Breast epithelium (tissue), 3 donors: ENCODE results near the gene NR3C2.

Experiments
- POLR2A ChIP-seq: fragments of 450-650 bp; IDR thresholded peaks from one replicate; pipeline ENCODE4 v1.6.1; 2016; ENCODE audit warnings: antibody characterized with exemption, mild to moderate bottlenecking, moderate library complexity
- POLR2AphosphoS5 ChIP-seq, 3 donors: sonication (generic); formaldehyde crosslinking; IDR thresholded peaks; one replicate each; pipeline ENCODE4 v1.6.1; 2017; ENCODE audit warnings: antibody characterized with exemption in 3 of 3
- TF ChIP-seq, protein P1 (sequence below), 3 donors: fragments of 450-650 bp; IDR thresholded peaks; one replicate each; pipeline ENCODE4 v1.5.1; 2016 to 2017; ENCODE audit warnings: antibody characterized with exemption in 3 of 3, mild to moderate bottlenecking in 3 of 3, moderate library complexity in 3 of 3

DNA sequence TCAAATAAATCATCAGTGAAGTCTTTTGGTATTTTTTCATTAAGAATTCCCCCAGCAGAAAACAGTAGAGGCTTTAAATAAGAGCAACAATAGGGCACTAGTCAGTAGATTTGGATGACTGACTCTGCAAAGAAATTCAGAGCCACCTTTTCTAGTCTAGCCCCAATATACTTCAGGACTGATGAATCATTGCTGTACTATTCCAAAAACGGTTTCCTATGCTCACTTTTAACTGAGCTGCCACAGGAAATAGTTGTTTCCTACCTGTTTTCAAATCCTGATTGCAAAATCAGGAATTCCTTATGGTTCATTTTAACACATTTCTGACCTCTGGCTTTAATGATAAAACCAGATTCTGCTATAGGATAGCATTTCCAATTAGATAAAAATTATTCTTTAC lies 171.6 kb downstream of the NR3C2 start:
- TF ChIP-seq POLR2A (no peak), POLR2AphosphoS5 (IDR thresholded peaks at IDR 0.05) (no peak)
- TF ChIP-seq, protein P1, sequence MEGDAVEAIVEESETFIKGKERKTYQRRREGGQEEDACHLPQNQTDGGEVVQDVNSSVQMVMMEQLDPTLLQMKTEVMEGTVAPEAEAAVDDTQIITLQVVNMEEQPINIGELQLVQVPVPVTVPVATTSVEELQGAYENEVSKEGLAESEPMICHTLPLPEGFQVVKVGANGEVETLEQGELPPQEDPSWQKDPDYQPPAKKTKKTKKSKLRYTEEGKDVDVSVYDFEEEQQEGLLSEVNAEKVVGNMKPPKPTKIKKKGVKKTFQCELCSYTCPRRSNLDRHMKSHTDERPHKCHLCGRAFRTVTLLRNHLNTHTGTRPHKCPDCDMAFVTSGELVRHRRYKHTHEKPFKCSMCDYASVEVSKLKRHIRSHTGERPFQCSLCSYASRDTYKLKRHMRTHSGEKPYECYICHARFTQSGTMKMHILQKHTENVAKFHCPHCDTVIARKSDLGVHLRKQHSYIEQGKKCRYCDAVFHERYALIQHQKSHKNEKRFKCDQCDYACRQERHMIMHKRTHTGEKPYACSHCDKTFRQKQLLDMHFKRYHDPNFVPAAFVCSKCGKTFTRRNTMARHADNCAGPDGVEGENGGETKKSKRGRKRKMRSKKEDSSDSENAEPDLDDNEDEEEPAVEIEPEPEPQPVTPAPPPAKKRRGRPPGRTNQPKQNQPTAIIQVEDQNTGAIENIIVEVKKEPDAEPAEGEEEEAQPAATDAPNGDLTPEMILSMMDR (IDR thresholded peaks at IDR 0.05) = no peak
